Activated T-helper 1 cell treated with anti-CD3 and anti-CD28 coated beads, Interleukin-12 subunit alpha, Interleukin-12 subunit beta, Interleukin-2, Interleukin-4 antibody, amounts not matched to agents 30 ng/mL and 10 ng/mL and 1 ng/mL, durations not matched to agents 14 hours and 24 hours and 36 hours (primary cell): ENCODE results near the gene STRN3. TPM values are rescaled to one million over a fixed set of nuclear protein-coding genes. Genes with fewer than 3 reads are reported as not detected.
"Not testable (repeated sequence)": the region's sequence is repeated elsewhere in the genome, so short reads cannot be mapped to it uniquely, and the experiment has no call there.

Experiments
- DNase-seq: peaks from one replicate; pipeline ENCODE4 v3.0.0; 2021; ENCODE audit warnings: low spot score
- H3K27ac Mint-ChIP-seq: one replicate; pipeline ENCODE4 v1.8.0; 2021; ENCODE audit warnings: mild to moderate bottlenecking, mixed read lengths
- H3K27me3 Mint-ChIP-seq: one replicate; pipeline ENCODE4 v1.8.0; 2022; ENCODE audit warnings: mild to moderate bottlenecking, moderate library complexity, mixed read lengths; ENCODE audit not compliant: insufficient read depth
- H3K36me3 Mint-ChIP-seq: one replicate; pipeline ENCODE4 v1.8.0; 2021; ENCODE audit warnings: low read depth, mixed read lengths
- H3K4me1 Mint-ChIP-seq: one replicate; pipeline ENCODE4 v1.8.0; 2021; ENCODE audit warnings: low read depth, mixed read lengths
- H3K4me3 Mint-ChIP-seq: one replicate; pipeline ENCODE4 v1.8.0; 2021; ENCODE audit warnings: mild to moderate bottlenecking, moderate library complexity, mixed read lengths
- H3K9me3 Mint-ChIP-seq: one replicate; pipeline ENCODE4 v1.8.0; 2021; ENCODE audit warnings: mixed read lengths
- intact Hi-C: fragments of 100-400 bp; cut with micrococcal nuclease; formaldehyde crosslinking; loops from one replicate; pipeline ENCODE4 v1.15.1; 2024
- total RNA-seq: library from RNA; stranded (reverse); gene quantifications from 2 replicates; pipeline ENCODE4 v1.2.3, GENCODE V29; 2022

Gene STRN3
- total RNA-seq, 1 donor from 2014 or later, result 25.9 TPM

DNA sequence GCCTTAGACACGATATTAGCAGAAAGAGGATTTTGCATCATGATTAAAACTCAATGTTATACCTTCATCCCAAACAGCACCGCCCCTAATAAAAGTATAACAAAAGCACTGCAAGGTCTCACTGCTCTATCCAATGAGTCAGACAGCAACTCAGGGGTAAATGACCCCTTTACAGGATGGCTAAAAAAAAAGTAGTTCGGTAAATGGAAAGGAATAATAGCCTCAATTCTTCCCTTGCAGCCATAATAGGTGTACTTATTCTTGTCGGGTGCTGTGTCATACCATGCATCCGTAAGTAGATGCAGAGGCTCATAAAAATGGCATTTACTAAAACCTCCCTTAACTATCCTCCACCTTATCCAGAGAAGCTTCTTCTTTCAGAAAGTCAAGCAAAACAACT is 54.6 kb downstream of the STRN3 start:
- Mint-ChIP-seq H3K27me3 (no peaks in the 10 kb centered on the region), H3K4me3 (no peak overlapping the region), H3K36me3 (peaks cover 4% of the 10 kb centered on the region), H3K27ac (no peak overlapping the region), H3K9me3 (peaks cover 8% of the 10 kb centered on the region), H3K4me1 (peaks cover 26% of the 10 kb centered on the region)
- DNase-seq, result no peak
- intact Hi-C loops, result no loop called here

DNA sequence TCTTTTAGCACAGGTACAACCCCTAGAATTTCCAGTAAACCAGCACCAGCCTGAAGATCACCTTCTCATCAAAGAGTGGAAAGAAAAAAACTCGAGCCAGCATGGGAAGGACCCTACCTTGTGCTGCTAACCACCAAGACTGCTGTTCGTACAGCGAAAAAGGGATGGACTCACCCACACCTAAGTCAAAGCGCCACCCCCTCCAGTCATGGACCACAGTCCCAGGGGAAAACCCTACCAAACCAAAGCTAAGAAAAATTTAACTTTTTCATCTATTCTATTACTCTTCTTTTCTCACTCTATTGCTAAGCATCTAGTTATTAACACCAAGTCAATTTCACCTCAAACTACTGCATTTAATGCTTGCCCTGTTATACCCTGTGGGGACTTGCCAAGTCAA is 56.4 kb downstream of the STRN3 start:
- Mint-ChIP-seq H3K9me3 (peaks cover 24% of the 10 kb centered on the region), H3K4me1 (peaks cover 33% of the 10 kb centered on the region), H3K27ac (peak overlapping the region; percentile 66)

DNA sequence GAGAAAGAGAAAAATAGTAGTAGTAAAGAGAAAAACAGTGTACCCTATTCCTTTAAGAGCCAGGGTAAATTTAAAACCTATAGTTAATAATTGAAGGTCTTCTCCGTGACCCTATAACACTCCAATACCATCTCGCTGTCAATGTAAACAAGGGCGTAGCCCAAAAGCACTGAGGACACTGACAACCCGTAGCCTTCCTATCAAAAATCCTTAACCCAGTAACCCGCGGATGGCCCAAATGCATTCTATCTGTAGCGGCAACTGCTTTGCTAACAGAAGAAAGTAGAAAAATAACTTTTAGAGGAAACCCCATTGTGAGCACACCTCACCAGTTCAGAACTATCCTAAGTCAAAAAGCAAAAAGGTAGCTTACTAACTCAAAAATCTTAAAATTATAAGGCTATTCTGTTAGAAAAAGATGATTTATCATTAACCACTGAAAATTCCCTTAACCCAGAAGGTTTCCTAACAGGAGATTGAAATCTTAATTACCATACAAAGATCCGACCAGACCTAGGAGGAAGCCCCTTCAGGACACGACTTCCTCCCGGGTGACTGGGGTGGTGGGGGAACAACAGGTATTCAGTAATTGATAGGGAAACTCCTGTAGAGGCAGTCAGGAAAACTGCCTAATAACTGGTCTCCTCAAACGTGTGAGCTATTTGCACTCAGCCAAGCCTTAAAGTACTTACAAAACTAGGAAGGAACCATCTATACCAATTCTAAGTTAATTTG is 58.6 kb downstream of the STRN3 start:
- H3K27me3 Mint-ChIP-seq, H3K27ac Mint-ChIP-seq, DNase-seq, H3K4me3 Mint-ChIP-seq, intact Hi-C loops: not testable (repeated sequence)
- H3K9me3 Mint-ChIP-seq, result peaks cover 25% of the 10 kb centered on the region
- peaks cover 30% of the 10 kb centered on the region for H3K36me3 Mint-ChIP-seq
- peaks cover 24% of the 10 kb centered on the region for H3K4me1 Mint-ChIP-seq

More for the DNA sequence above, 56.4 kb downstream of the STRN3 start:
- DNase-seq, H3K27me3 Mint-ChIP-seq, H3K4me3 Mint-ChIP-seq, intact Hi-C loops: not testable (repeated sequence)
- H3K36me3 Mint-ChIP-seq, result peaks cover 21% of the 10 kb centered on the region

DNA sequence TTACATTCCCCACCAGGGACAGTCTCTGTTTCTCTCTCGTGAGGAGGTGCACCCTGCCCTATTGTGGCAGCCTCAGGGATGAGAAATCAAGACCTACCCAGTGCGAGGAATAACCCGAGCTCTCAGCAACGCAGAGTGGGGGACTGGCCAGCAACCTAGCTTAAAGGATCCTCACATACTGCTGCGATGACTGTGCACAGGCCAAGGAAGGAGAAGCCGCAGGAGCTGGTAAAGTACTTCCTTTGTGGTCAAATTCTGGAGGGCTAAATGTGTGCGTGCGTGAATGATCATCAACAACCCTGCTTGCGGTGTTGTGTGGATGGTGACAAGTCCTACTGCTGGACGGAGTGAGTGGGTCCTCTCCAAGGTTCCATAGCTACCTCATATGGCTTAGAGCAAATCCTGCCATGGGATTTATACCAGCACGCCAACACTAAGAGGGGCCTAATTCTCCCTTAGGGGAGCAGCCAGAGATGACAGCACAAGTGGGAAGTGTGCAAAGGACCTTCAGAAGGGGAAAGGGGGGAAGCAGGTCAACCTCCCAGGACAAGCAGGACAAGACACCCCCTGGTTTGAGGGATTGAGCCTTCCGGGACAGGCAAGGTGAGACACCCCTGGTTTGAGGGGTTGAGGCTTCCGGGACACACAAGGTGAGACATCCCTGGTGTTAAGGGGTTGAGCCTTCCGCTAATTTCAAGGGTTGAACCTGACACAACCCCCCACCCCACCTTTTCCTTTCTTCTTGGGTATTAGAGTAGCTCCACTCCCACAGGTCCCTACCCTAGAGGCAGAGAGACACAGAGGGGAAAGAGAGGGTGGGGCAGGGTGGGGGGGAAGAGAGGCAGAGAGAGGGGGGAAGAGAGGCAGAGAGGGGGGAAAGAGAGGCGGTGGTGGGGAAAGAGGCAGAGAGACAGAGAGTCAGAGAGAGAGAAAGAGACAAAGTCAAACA is 59.5 kb downstream of the STRN3 start:
- Mint-ChIP-seq H3K27me3 (no peaks in the 10 kb centered on the region), H3K4me3 (no peak overlapping the region), H3K27ac (no peak overlapping the region), H3K4me1 (peaks cover 24% of the 10 kb centered on the region), H3K9me3 (peaks cover 25% of the 10 kb centered on the region), H3K36me3 (peaks cover 30% of the 10 kb centered on the region)
- DNase-seq, result no peak
- intact Hi-C loops, result no loop called here

DNA sequence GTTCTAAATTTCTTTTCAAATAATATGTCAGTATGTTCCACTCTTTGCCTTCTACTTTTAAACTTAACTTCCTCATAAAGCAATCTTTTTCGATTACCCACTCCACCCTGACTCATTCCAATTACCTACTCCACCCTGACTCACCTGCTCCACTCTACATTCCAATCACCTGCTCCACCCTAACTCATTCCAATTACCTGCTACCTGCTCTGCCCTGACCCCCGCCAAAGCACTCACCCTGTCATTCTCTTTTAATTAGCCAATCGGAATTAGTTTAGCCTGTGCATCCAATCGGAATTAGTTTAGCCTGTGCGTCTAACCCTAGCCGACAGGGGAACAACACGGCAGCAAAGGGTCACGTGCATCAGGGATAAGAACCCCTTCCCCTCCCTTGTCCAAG is 60.3 kb downstream of the STRN3 start:
- peaks cover 24% of the 10 kb centered on the region for H3K4me1 Mint-ChIP-seq
- H3K27me3 Mint-ChIP-seq, DNase-seq, H3K4me3 Mint-ChIP-seq, intact Hi-C loops, H3K27ac Mint-ChIP-seq: not testable (repeated sequence)
- H3K36me3 Mint-ChIP-seq, result peaks cover 30% of the 10 kb centered on the region
- H3K9me3 Mint-ChIP-seq, result peaks cover 25% of the 10 kb centered on the region

DNA sequence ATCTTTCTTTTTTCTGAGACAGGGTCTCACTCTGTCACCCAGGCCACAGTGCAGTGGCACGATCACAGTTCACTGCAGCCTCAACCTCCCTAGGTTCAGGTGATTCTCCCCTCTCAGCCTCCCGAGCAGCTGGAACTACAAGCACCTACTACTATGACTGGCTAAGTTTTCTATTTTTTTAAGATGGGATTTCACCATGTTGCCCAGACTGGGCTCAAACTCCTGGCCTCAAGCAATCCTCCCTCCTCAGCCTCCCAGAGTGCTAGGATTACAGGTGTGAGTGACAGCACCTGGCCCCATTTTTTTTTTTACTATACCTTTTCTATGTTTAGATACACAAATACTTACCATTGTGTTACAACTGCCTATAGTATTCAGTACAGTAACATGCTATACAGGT is 63.6 kb downstream of the STRN3 start:
- Mint-ChIP-seq H3K36me3 (peaks cover 32% of the 10 kb centered on the region), H3K4me1 (peaks cover 27% of the 10 kb centered on the region), H3K9me3 (peaks cover 25% of the 10 kb centered on the region)
- not testable (repeated sequence) for H3K27ac Mint-ChIP-seq, DNase-seq, H3K4me3 Mint-ChIP-seq, H3K27me3 Mint-ChIP-seq
- intact Hi-C loops, result loop anchor here (5.0 kb wide), 1 partner anchor 245 kb away; the partner anchor contains the start of gene HECTD1

DNA sequence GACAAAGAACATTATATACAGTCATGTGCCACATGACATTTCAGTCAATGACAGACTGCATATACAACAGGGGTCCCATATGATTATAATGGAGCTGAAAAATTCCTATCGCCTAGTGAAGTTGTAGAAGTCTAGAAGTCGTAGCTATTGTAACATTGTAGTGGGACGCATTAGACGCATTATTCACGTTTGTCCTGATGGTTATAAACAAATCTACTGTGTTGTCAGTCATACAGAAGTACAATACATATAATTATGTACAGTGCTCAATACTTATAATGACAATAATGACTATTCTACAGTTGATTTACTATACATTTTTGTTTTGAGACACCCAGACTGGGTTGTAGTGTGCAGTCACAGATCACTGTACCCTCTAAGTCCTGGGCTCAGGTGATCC is 64.8 kb downstream of the STRN3 start:
- peaks cover 27% of the 10 kb centered on the region for H3K36me3 Mint-ChIP-seq
- intact Hi-C loops, result loop anchor here (5.0 kb wide), 1 partner anchor 246 kb away; the partner anchor contains the start of gene HECTD1
- no peak overlapping the region for H3K27ac Mint-ChIP-seq
- H3K27me3 Mint-ChIP-seq, result no peaks in the 10 kb centered on the region
- DNase-seq, result no peak
- peaks cover 14% of the 10 kb centered on the region for H3K9me3 Mint-ChIP-seq
- no peak overlapping the region for H3K4me3 Mint-ChIP-seq
- H3K4me1 Mint-ChIP-seq, result peaks cover 31% of the 10 kb centered on the region

DNA sequence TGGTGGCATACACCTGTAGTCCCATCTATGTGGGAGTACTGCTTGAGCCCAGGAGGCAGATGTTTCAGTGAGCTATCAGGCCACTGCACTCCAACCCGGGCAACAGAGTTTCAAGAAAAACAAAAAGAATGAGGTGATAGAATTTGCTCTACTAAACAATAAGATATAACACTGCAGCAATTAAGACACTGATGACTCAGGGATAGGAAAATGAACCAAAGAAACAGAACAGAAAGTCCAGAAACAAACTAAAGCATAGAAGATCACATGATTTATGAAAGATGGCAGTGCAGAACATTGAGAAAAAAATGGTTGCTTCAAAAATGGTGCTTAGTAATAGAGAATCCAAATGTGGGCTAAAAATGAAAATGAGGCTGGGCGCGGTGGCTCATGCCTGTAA is 66.0 kb downstream of the STRN3 start:
- Mint-ChIP-seq H3K27ac (no peak overlapping the region), H3K9me3 (peaks cover 5% of the 10 kb centered on the region), H3K4me1 (peaks cover 24% of the 10 kb centered on the region), H3K4me3 (no peak overlapping the region), H3K27me3 (no peaks in the 10 kb centered on the region), H3K36me3 (peaks cover 22% of the 10 kb centered on the region)
- intact Hi-C loops, result loop anchor here (5.0 kb wide), 1 partner anchor 247 kb away; the partner anchor contains the start of gene HECTD1
- no peak for DNase-seq

DNA sequence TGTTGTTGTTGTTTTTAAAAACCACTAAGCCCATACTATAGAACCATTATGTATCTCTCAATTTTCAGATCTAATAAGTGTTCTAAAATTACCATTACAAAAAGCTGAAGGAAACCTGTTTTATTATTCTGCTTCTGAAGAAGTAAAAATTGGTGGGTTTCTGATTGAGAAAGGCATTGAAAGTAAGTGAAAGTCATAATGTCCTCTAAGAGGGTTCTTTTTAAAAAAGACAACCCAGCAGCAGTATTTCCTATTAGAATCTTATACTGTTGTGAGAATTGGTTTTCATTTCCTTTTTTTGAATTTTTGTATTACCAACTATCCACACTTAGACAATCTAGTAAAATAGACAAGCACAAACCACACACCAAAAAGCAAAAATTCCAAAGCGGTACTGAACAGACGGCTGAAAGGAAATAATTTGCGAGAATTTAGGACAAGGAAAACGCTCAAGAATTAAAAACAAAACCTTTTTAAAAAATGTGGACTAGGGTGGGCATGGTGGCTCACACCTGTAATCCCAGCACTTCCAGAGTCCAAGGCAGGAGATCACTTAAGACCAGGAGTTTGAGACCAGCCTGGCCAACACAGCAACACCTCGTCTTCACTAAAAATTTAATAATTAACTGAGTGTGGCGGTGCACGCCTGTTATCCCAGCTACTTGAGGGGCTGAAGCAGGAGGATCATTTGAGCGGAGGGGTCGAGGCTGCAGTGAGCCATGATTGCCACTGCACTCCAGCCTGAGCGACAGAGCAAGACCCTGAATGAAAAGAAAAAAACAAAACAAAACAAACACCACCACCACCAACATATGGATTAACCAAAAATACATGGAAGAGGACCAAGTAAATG is 67.4 kb downstream of the STRN3 start:
- Mint-ChIP-seq H3K9me3 (no peaks in the 10 kb centered on the region), H3K27ac (no peak overlapping the region), H3K36me3 (peaks cover 21% of the 10 kb centered on the region)

DNA sequence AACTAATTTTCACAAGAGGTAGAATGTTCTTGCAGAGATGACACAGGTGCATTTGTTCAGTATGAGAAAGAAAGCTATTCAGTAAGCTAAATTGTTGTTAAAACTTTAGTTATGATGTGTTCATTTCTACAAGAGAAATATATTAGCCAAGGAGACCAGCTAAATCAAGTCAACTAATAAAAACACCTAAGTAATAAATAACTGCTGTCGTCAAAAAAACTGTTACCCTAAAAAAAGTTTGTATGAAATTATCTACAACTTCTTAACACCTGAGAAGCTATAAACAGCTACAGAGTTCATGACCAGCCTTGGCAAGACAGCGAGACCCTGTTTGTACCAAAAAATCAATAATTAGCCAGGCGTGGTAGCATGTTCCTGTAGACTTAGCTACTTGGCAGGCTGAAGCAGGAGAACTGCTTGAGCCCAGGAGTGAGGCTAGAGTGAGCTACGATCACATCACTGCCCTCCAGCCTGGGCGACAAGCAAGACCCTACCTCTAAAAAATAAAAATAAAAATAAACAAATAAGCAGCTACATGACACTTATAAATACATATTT is 68.3 kb downstream of the STRN3 start:
- Mint-ChIP-seq H3K4me1 (peaks cover 20% of the 10 kb centered on the region), H3K27me3 (no peaks in the 10 kb centered on the region), H3K9me3 (no peaks in the 10 kb centered on the region), H3K4me3 (no peak overlapping the region), H3K27ac (peak overlapping the region; percentile 64), H3K36me3 (peaks cover 17% of the 10 kb centered on the region)
- DNase-seq, result no peak
- intact Hi-C loops, result no loop called here

More for the DNA sequence above, 67.4 kb downstream of the STRN3 start:
- H3K27me3 Mint-ChIP-seq, result no peaks in the 10 kb centered on the region
- no peak for DNase-seq
- H3K4me3 Mint-ChIP-seq, result no peak overlapping the region
- intact Hi-C loops, result no loop called here
- H3K4me1 Mint-ChIP-seq, result peaks cover 20% of the 10 kb centered on the region

DNA sequence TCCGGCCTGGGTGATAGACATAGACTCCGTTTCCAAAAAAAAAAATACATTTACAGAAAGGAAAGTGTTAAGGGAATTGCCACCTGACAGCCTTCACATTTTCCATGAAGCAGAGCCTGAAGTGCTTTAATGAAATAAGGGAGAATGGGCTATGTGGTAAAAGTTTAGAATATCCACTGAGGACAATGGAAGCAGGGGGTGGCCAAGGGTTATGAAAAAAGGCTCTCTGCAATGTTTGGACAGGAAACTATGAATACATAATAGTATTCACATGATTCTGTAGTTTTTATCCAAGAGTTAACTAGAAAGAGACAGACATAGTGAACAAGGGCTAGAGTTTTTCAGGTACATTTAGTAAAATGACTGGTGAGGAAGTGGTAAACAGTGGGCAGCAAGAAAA is 76.5 kb downstream of the STRN3 start:
- Mint-ChIP-seq H3K27ac (peak overlapping the region; percentile 10), H3K4me1 (no peaks in the 10 kb centered on the region), H3K9me3 (no peaks in the 10 kb centered on the region), H3K27me3 (no peaks in the 10 kb centered on the region), H3K36me3 (peaks cover 35% of the 10 kb centered on the region), H3K4me3 (no peak overlapping the region)
- intact Hi-C loops, result no loop called here
- no peak for DNase-seq

DNA sequence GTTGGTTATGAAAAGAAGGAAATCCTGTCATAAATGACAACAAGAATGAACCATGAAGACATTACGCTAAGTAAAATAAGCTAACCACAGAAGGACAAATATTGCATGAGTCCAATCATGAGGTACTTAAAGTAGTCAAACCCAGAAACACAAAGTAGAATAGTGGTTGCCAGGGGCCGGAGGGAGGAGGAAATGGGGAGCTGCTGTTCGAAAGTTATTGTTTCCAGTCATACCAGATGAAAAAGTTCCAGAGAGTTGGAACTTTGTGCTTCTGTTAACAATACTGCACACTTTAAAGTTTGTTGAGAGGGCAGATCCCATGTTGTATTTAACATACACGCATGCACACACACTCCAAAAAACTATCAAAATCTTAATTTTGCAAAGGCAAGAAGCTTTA is 82.5 kb downstream of the STRN3 start:
- H3K4me1 Mint-ChIP-seq, result no peaks in the 10 kb centered on the region
- H3K27ac Mint-ChIP-seq, result no peak overlapping the region
- H3K27me3 Mint-ChIP-seq, result no peaks in the 10 kb centered on the region
- intact Hi-C loops, result no loop called here
- no peaks in the 10 kb centered on the region for H3K9me3 Mint-ChIP-seq
- H3K36me3 Mint-ChIP-seq, result peaks cover 23% of the 10 kb centered on the region
- H3K4me3 Mint-ChIP-seq, result no peak overlapping the region
- DNase-seq, result no peak
